ENCODE data around the gene CLEC16A. TPM values are rescaled to one million over a fixed set of nuclear protein-coding genes. Genes with fewer than 3 reads are reported as not detected.

The CLEC16A gene, protein sequence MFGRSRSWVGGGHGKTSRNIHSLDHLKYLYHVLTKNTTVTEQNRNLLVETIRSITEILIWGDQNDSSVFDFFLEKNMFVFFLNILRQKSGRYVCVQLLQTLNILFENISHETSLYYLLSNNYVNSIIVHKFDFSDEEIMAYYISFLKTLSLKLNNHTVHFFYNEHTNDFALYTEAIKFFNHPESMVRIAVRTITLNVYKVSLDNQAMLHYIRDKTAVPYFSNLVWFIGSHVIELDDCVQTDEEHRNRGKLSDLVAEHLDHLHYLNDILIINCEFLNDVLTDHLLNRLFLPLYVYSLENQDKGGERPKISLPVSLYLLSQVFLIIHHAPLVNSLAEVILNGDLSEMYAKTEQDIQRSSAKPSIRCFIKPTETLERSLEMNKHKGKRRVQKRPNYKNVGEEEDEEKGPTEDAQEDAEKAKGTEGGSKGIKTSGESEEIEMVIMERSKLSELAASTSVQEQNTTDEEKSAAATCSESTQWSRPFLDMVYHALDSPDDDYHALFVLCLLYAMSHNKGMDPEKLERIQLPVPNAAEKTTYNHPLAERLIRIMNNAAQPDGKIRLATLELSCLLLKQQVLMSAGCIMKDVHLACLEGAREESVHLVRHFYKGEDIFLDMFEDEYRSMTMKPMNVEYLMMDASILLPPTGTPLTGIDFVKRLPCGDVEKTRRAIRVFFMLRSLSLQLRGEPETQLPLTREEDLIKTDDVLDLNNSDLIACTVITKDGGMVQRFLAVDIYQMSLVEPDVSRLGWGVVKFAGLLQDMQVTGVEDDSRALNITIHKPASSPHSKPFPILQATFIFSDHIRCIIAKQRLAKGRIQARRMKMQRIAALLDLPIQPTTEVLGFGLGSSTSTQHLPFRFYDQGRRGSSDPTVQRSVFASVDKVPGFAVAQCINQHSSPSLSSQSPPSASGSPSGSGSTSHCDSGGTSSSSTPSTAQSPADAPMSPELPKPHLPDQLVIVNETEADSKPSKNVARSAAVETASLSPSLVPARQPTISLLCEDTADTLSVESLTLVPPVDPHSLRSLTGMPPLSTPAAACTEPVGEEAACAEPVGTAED
- total RNA-seq (10 to 100 TPM in 4 of 6 donors, 1 to 10 TPM in 2; 9.7 to 17.2 (median 10.7) TPM), polyA plus RNA-seq (10 to 100 TPM in 1 of 2 donors, 1 to 10 TPM in 1; 8.1 to 11.7 TPM)

GRCh38 chr16:10944249-10945064, at the start of gene CLEC16A:
Gene CLEC16A (plus strand): TSS chr16:10944564. CDS start chr16:10944718, 154 bp downstream.
- Histone ChIP-seq H3K4me1 (peaks cover 6 to 25% (median 9%) of the 10 kb centered on the region in 3 donors), H3K9me3 (no peaks in the 10 kb centered on the region), H3K4me3 (peak within 1 kb of the TSS; percentile 83 to 92 (median 88)), H3K27ac (peak within 1 kb of the TSS; percentile 19 to 55 (median 38)), H3K27me3 (no peaks in the 10 kb centered on the region), H3K36me3 (no peaks in the 10 kb centered on the region)
- DNase-seq (peak; percentile 97 to 98 (median 98)), ATAC-seq (peak; percentile 80 to 87 (median 82)), FAIRE-seq (peak; percentile 63)
- intact Hi-C loops (cut with DNase I) = no loop called here
- TF ChIP-seq, protein P1, sequence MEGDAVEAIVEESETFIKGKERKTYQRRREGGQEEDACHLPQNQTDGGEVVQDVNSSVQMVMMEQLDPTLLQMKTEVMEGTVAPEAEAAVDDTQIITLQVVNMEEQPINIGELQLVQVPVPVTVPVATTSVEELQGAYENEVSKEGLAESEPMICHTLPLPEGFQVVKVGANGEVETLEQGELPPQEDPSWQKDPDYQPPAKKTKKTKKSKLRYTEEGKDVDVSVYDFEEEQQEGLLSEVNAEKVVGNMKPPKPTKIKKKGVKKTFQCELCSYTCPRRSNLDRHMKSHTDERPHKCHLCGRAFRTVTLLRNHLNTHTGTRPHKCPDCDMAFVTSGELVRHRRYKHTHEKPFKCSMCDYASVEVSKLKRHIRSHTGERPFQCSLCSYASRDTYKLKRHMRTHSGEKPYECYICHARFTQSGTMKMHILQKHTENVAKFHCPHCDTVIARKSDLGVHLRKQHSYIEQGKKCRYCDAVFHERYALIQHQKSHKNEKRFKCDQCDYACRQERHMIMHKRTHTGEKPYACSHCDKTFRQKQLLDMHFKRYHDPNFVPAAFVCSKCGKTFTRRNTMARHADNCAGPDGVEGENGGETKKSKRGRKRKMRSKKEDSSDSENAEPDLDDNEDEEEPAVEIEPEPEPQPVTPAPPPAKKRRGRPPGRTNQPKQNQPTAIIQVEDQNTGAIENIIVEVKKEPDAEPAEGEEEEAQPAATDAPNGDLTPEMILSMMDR (IDR thresholded peaks at IDR 0.05) = no peak
- WGBS, 2 donors = 0% methylated on average over 79 to 86 of the region's 86 CpGs

GRCh38 chr16:10895053-10895946, 49.1 kb upstream of the CLEC16A start:
- no peak overlapping the region for H3K4me3 ChIP-seq
- intact Hi-C loops (cut with DNase I) = no loop called here
- no peaks in the 10 kb centered on the region for H3K36me3 ChIP-seq
- H3K27ac ChIP-seq = no peak overlapping the region
- WGBS, 2 donors = 35 to 39% methylated on average over 17 of the region's 17 CpGs
- H3K9me3 ChIP-seq = no peaks in the 10 kb centered on the region
- no peak for FAIRE-seq
- TF ChIP-seq, protein P1 (IDR thresholded peaks at IDR 0.05) = no peak
- peak in 1 of 4 donors; percentile 65 for ATAC-seq
- H3K27me3 ChIP-seq = no peaks in the 10 kb centered on the region
- no peak for DNase-seq
- H3K4me1 ChIP-seq = no peaks in the 10 kb centered on the region

GRCh38 chr16:10896165-10896564, 48.2 kb upstream of the CLEC16A start:
- intact Hi-C loops (cut with DNase I) = no loop called here

More at GRCh38 chr16:10896165-10896564, 48.2 kb upstream of the CLEC16A start:
- Histone ChIP-seq H3K27ac (no peak overlapping the region), H3K9me3 (no peaks in the 10 kb centered on the region), H3K36me3 (no peaks in the 10 kb centered on the region), H3K27me3 (no peaks in the 10 kb centered on the region), H3K4me1 (no peaks in the 10 kb centered on the region), H3K4me3 (no peak overlapping the region)
- no peak for FAIRE-seq
- DNase-seq = no peak
- TF ChIP-seq, protein P1 (IDR thresholded peaks at IDR 0.05) = no peak
- no peak for ATAC-seq
- 52 to 69% methylated on average over 3 of the region's 3 CpGs for WGBS, 2 donors
